IPS-18a (cell line): Measurements from ENCODE around the gene CBX3.
"Not testable (repeated sequence)": the region's sequence is repeated elsewhere in the genome, so short reads cannot be mapped to it uniquely, and the experiment has no call there.

Experiments used
- H3K27ac ChIP-seq: one replicate; pipeline ENCODE4 v1.5.1; 2013; ENCODE audit warnings: low read length
- H3K27me3 ChIP-seq: one replicate; pipeline ENCODE4 v1.6.1; 2013; ENCODE audit warnings: mild to moderate bottlenecking, low read length; ENCODE audit not compliant: control insufficient read depth, insufficient read depth
- H3K36me3 ChIP-seq: one replicate; pipeline ENCODE4 v1.6.1; 2013; ENCODE audit warnings: low read depth, low read length; ENCODE audit not compliant: control insufficient read depth
- H3K4me1 ChIP-seq: one replicate; pipeline ENCODE4 v1.6.1; 2013; ENCODE audit warnings: low read depth, low read length; ENCODE audit not compliant: control insufficient read depth
- H3K4me3 ChIP-seq: one replicate; pipeline ENCODE4 v1.5.1; 2013; ENCODE audit warnings: low read length
- H3K9ac ChIP-seq: one replicate; pipeline ENCODE4 v1.6.1; 2013; ENCODE audit warnings: mild to moderate bottlenecking, low read length, moderate library complexity
- H3K9me3 ChIP-seq: one replicate; pipeline ENCODE4 v1.6.1; 2013; ENCODE audit warnings: low read depth, low read length; ENCODE audit not compliant: control insufficient read depth

CBX3 gene

GRCh38 chr7:26227987-26228386 lies 26.4 kb downstream of the CBX3 start:
- Histone ChIP-seq H3K36me3 (no peaks in the 10 kb centered on the region), H3K4me1 (no peaks in the 10 kb centered on the region), H3K9me3 (no peaks in the 10 kb centered on the region), H3K27ac (no peak overlapping the region), H3K27me3 (no peaks in the 10 kb centered on the region), H3K4me3 (no peak overlapping the region), H3K9ac (no peak overlapping the region)

GRCh38 chr7:26233902-26234511 lies 32.5 kb downstream of the CBX3 start:
- Histone ChIP-seq H3K4me1 (no peaks in the 10 kb centered on the region), H3K27ac (no peak overlapping the region), H3K9ac (no peak overlapping the region), H3K27me3 (no peaks in the 10 kb centered on the region), H3K9me3 (no peaks in the 10 kb centered on the region), H3K36me3 (no peaks in the 10 kb centered on the region), H3K4me3 (no peak overlapping the region)

DNA sequence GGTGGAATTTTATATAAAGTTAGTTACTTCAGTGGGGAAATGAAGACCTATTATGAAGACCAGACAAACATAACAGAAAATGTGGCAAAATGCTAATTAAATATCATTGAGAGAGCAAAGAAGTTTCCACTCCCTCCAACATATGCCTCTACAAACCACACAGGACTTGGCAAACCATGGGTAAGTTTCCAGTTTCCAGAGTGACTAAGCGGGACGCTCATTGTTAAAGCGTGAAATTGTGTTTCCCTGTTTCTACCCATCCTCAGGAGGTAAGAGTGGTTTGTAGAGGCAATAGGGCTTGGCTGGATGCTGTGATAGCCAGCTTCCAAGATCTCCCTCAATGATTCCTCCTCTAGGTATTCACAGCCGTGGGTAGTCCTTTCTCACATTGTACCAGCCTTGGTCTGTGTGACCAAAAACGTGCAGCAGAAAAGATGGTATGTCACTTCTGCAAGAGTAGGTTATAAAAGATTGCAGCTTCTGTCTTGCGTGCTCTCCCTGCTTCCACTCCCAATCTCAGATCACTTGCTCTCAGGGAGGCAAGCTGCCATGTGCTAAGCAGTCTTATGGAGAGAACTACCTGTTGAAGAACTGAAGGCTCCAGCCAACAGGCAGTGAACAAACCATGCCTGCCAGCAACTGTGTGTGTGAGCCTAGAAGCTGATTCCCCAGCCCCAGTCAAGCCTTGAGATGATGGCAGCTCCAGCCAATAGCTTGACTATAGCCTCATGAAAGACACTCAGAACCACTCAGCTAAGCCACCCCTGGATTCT lies 35.7 kb downstream of the CBX3 start:
- Histone ChIP-seq H3K4me3 (no peak overlapping the region), H3K27me3 (no peaks in the 10 kb centered on the region), H3K4me1 (no peaks in the 10 kb centered on the region), H3K9me3 (no peaks in the 10 kb centered on the region), H3K36me3 (no peaks in the 10 kb centered on the region), H3K9ac (no peak overlapping the region), H3K27ac (no peak overlapping the region)

DNA sequence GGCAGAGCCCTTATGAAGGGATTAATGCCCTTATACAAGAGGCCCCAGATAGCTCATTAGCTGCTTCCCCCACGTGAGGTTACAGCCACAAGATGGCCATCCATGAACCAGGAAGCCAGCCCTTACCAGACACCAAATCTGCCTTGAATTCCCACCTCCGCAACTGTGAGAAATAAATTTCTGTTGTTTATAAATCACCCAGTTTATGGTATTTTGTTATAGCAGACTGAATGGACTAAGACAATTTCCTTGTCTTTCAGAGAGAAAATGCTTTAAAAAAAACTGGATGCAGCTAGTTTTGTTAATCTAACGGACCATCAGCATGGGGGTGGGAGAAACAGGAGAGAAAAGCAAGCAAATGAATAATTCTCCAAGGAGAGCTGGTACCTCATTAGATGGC lies 36.5 kb downstream of the CBX3 start:
- no peaks in the 10 kb centered on the region for H3K27me3 ChIP-seq
- H3K27ac ChIP-seq: no peak overlapping the region
- no peaks in the 10 kb centered on the region for H3K36me3 ChIP-seq
- H3K9ac ChIP-seq: no peak overlapping the region
- no peaks in the 10 kb centered on the region for H3K4me1 ChIP-seq
- no peaks in the 10 kb centered on the region for H3K9me3 ChIP-seq
- H3K4me3 ChIP-seq: no peak overlapping the region

GRCh38 chr7:26245150-26245549 lies 43.6 kb downstream of the CBX3 start:
- no peaks in the 10 kb centered on the region for H3K36me3 ChIP-seq
- H3K9ac ChIP-seq: no peak overlapping the region
- no peak overlapping the region for H3K4me3 ChIP-seq
- H3K9me3 ChIP-seq: no peaks in the 10 kb centered on the region
- H3K27me3 ChIP-seq: no peaks in the 10 kb centered on the region
- H3K4me1 ChIP-seq: no peaks in the 10 kb centered on the region
- no peak overlapping the region for H3K27ac ChIP-seq

- Histone ChIP-seq H3K36me3 (no peaks in the 10 kb centered on the region), H3K27ac (no peak overlapping the region), H3K4me3 (no peak overlapping the region), H3K9ac (no peak overlapping the region), H3K9me3 (no peaks in the 10 kb centered on the region), H3K27me3 (no peaks in the 10 kb centered on the region), H3K4me1 (no peaks in the 10 kb centered on the region)
Measured at GRCh38 chr7:26250239-26250638, 48.7 kb downstream of the CBX3 start.

DNA sequence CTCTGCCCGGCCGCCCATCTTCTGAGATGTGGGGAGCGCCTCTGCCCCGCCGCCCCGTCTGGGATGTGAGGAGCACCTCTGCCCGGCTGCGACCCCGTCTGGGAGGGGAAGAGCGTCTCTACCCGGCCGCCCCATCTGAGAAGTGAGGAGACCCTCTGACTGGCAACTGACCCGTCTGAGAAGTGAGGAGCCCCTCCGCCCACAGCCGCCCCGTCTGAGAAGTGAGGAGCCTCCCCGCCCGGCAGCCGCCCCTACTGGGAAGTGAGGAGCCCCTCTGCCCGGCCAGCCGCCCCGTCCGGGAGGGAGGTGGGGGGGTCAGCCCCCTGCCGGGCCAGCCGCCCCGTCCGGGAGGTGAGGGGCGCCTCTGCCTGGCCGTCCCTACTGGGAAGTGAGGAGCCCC lies 60.3 kb downstream of the CBX3 start:
- H3K36me3 ChIP-seq, H3K9me3 ChIP-seq, H3K27me3 ChIP-seq, H3K9ac ChIP-seq, H3K4me1 ChIP-seq, H3K4me3 ChIP-seq, H3K27ac ChIP-seq: not testable (repeated sequence)
